HG02885 (cell line): ENCODE measurements around the gene HOXA10.

Source experiments
- ATAC-seq: cut with Tn5 transposase; IDR thresholded peaks from one replicate; pipeline ENCODE4 v1.9.1; 2021; ENCODE audit warnings: mild to moderate bottlenecking; ENCODE audit not compliant: unreplicated experiment, poor library complexity

Gene HOXA10

GRCh38 chr7:27180431-27181420 is 6.6 kb upstream of the HOXA10 start:
- no peak for ATAC-seq

GRCh38 chr7:27179503-27180430 is 5.6 kb upstream of the HOXA10 start:
- no peak for ATAC-seq

- ATAC-seq = no peak
Observed at GRCh38 chr7:27179030-27179429, 4.9 kb upstream of the HOXA10 start.

GRCh38 chr7:27178366-27178765 is 4.2 kb upstream of the HOXA10 start:
- ATAC-seq = no peak

GRCh38 chr7:27177795-27178320 is 3.7 kb upstream of the HOXA10 start:
- ATAC-seq = no peak

- no peak for ATAC-seq
Observed at GRCh38 chr7:27176962-27177794, 3.1 kb upstream of the HOXA10 start.

GRCh38 chr7:27176524-27176845 is 2.4 kb upstream of the HOXA10 start:
- ATAC-seq = no peak

- ATAC-seq = no peak
Observed at GRCh38 chr7:27175626-27176523, 1.8 kb upstream of the HOXA10 start.

GRCh38 chr7:27174874-27175625 is 930 bp upstream of the HOXA10 start:
- no peak for ATAC-seq

- no peak for ATAC-seq
Observed at GRCh38 chr7:27173511-27173955, 587 bp downstream of the HOXA10 start.

GRCh38 chr7:27172823-27173510 is 1.2 kb downstream of the HOXA10 start:
- no peak for ATAC-seq

GRCh38 chr7:27172315-27172774 is 1.8 kb downstream of the HOXA10 start:
- ATAC-seq = no peak

GRCh38 chr7:27171637-27172314 is 2.3 kb downstream of the HOXA10 start:
- no peak for ATAC-seq

GRCh38 chr7:27171325-27171636 is 2.8 kb downstream of the HOXA10 start:
- no peak for ATAC-seq

- no peak for ATAC-seq
Observed at GRCh38 chr7:27170426-27171324, 3.4 kb downstream of the HOXA10 start.
